Stimulated activated CD4-positive, alpha-beta T cell treated with anti-CD3 and anti-CD28 coated beads, Interleukin-4, amount 100 ng/mL, for 1 hour (primary cell): ENCODE results near the gene CDC14A.
A peak's percentile ranks its signal among the peaks of the same experiment; 100 is the strongest.
"Not testable (repeated sequence)": the region's sequence is repeated elsewhere in the genome, so short reads cannot be mapped to it uniquely, and the experiment has no call there.

Experiments
- DNase-seq: peaks from one replicate; pipeline ENCODE4 v3.0.0-alpha.2; 2020

CDC14A gene

DNA sequence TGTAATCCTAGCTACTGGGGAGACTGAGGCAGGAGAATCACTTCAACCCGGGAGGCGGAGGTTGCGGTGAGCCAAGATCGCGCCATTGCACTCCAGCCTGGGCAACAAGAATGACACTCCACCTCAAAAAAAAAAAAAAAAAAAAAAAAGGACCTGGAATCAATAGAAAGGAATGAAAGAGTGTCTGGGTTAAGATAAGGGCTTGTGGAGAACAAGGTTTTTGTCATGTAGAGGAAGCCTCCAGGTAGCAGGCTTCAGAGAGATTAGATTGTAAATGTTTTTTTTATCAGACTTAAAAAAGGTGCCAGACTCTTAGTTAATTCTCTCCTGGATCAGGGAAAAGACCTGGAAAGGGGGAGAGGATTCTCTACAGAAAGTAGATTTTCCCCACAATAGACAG is 14.4 kb upstream of the CDC14A start:
- DNase-seq: not testable (repeated sequence)

DNA sequence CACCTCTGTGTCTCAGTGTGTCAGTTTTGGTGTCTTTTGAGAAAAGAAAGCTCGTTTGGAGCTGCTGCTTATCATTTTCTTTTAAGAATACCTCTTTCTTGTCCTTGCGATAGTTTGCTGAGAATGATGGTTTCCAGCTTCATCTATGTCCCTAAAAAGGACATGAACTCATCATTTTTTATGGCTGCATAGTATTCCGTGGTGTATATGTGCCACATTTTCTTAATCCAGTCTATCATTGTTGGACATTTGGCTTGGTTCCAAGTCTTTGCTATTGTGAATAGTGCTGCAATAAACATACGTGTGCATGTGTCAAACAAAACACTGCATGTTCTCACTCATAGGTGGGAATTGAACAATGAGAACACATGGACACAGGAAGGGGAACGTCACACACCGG is 12.6 kb upstream of the CDC14A start:
- not testable (repeated sequence) for DNase-seq

- no peak for DNase-seq
Measured at GRCh38 chr1:100340494-100340893, 11.8 kb upstream of the CDC14A start.

DNA sequence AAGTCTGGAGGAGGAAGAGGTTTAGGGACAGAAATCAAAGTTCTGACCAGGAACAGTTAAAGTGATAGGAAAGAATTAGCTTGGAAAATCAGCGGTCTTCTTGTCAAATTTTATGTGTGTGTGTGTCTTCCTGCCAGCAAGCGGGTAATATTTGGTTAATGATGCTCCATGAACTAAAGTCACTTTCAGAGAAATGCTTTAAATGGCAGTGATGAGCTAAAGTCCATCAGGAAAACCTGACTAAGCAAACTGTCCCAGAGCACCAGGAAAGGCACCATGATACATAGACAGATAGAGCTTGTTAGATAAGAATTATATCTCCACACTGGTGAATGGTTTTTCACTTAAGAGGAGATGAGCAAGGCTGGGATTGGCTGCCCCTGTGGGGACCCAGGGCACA is 10.0 kb upstream of the CDC14A start:
- DNase-seq: no peak

DNA sequence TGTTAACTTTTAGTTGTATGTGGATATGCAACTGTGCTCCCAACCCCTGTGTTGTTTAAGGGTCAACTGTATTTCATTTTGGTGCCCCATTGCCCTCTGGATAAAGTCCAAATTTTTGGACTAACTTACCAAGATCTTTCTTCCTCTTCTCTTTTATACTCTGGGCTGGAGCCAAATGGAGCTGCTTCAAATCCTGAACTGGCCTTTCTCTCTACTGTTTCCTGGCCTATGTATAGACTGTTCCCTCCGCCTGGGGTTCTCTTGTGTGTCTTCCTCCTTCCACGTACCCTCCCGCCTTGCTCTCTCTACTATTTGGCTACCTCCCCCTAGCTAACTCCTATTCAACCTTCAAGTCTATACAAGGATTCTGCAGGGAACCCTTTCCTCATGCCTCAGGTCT is 8.4 kb upstream of the CDC14A start:
- no peak for DNase-seq

DNA sequence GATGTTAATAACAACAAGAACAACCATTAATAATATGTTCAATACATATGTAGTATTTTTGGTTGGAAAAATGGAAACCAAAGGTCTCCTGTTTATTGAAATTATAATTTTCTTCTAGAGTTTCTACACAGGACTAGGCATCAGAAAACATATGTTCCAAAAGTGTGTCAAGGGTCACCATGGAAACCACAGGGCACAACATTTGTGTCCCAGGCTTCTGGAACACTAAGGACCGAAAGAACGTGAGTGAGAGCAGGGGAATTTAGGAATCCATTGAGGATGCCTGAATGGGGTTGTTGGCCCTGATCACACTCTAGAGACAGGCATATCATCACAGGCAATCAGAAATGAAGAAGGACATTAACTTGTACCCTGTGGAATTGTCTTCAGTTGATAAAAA is 7.5 kb upstream of the CDC14A start:
- DNase-seq: no peak

- DNase-seq: no peak
Measured at GRCh38 chr1:100346387-100346786, 5.9 kb upstream of the CDC14A start.

- DNase-seq: no peak
Measured at GRCh38 chr1:100347009-100347966, 5.0 kb upstream of the CDC14A start.

DNA sequence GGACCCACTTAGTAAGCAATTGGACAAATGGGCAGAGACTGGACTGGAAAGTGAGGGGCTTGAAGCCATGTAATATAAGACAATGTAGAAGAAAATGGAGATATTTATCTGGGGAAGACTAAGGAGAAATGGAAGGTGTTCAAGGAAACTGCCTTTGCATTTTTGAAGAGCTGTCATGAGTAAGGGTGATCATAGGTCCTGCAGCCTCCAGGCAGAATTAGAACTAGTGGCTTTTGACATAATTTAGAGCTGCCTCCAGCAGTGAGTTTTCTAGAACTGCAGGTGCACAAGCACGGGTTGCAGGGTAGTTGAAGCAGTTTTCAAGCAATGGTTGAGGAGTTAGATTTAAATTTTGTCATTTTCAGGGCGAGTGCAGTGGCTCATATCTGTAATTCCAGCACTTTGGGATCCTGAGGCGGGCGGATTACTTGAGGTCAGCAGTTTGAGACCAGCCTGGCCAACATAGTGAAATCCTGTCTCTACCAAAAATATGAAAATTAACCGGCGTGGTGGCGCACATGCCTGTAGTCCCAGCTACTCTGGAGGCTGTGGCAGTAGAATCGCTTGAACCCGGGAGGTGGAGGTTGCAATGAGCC is 3.7 kb upstream of the CDC14A start:
- no peak for DNase-seq

DNA sequence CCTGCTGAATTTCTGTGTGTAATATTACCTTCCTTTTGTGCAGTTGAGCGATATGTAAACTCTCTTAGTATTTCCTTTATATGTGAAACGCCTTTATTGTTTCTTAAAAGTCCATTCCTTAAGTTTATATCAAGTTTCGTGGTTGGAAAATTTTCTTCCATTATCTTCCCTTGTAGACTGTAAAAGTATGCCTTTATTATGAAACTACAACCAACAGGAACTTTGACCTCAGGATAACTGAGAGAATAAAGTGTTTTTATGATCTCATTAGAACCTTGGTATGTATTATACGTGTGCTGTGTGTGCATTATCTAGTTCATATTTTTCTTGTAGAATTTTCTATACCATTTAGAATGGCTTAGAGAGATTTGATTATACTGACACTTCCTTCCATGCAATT is 3.1 kb upstream of the CDC14A start:
- no peak for DNase-seq

- DNase-seq: no peak
Measured at GRCh38 chr1:100350787-100351094, 1.6 kb upstream of the CDC14A start.

- peak; percentile 85 for DNase-seq
Measured at GRCh38 chr1:100351095-100351887, 1.0 kb upstream of the CDC14A start.

GRCh38 chr1:100353071-100353801 is 930 bp downstream of the CDC14A start:
- DNase-seq: no peak

GRCh38 chr1:100353988-100354387 is 1.7 kb downstream of the CDC14A start:
- DNase-seq: no peak

DNA sequence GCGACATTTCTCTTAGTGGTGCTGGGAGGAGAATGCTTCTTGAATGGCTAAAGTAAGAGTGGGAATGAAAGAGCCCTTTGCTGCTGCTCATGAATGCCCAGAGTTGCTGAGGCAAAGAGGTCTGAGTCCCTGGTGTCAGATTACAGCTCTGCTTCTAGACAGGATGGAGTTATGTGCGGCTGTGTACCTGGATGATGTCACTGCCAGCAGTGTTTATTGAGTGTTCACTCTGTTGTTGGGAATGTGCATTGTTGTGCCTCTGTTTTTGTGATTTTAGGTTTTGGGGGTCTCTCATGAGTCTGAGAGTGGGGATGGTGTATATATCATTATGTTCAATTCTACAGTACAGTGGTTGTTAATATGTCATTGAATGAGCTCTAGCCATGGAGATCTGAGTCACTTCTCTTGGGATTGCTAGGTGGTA is 2.7 kb downstream of the CDC14A start:
- DNase-seq: no peak

- peak; percentile 13 for DNase-seq
Measured at GRCh38 chr1:100358210-100358609, 5.9 kb downstream of the CDC14A start.

DNA sequence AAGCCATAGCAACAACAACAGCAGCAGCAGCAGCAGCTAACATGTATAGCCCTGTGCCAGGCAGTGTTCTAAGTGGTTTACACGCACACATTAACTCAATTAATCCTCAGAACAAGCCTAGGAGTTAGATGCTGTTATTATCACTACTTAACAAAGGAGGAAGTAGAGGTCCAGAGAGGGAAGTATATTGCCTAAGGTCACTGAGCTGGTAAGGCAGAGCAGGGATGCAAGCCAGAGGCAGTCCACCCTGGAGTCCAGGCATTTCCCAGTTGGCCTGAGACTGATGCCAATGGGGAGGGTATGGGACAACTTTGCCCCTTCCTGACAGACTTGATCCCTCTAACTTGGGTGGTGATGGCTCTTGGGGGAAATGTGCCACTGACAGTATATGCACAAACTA is 6.8 kb downstream of the CDC14A start:
- no peak for DNase-seq

- no peak for DNase-seq
Measured at GRCh38 chr1:100360790-100361510, 8.6 kb downstream of the CDC14A start.

DNA sequence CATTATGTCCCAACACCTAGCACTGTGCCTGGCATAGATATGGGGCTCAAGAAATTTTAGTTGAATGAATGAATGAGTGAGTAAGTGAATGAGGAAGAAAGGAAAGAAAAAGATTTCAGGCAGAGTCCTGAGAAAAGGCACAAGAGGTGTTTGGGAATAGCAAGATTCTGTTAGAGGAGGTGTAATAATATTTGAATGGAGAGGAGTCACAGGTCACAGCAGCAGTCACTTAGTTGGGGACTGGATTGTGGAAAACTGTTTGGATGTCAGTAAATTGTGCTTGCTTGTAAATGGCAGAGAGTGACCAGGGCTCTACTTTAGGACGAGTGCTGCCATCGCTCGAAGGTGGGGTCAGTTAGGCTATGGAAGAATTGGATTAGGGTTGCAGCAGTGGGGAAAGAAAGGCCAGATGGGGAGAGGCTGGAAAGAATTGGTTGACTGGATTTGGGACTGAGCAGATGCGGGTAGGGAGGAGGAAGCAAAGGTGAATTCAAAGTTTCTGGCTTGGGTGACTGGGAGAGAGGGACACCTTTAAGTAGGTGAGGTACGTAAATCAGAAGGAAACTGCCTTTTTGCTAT is 9.3 kb downstream of the CDC14A start:
- DNase-seq: no peak

- DNase-seq: no peak
Measured at GRCh38 chr1:100362821-100363466, 10.6 kb downstream of the CDC14A start.

DNA sequence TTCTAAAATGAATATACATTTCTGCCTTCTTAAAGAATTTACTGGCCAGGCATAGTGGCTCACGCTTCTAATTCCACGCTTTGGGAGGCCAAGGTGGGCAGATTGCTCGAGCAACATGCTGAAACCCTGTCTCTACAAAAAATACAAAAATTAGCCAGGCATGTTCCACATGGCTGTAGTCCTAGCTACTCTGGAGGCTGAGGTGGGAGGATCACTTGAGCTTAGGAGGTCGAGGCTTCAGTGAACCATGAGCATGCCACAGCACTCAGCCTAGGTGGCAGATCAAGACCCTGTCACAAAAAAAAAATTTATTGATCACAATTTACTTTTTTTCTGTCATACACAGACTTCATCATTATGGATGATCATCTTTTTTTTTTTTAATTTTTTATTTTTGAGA is 11.5 kb downstream of the CDC14A start:
- no peak for DNase-seq
